PC-3 (cell line): ENCODE results near the gene CARD16. TPM values are rescaled to one million over a fixed set of nuclear protein-coding genes. Genes with fewer than 3 reads are reported as not detected.

Experiments
- ATAC-seq: fragments of 200-7000 bp; cut with Tn5 transposase; 2 replicates; pipeline ENCODE4 v1.9.1; 2020; ENCODE audit warnings: mild to moderate bottlenecking, moderate library complexity
- BruUV-seq: library from RNA; stranded (reverse); fragments of 400-500 nt; replicated peaks from 2 replicates; lab custom pipeline; 2021; lab: Mats Ljungman, UMichigan
- CTCF ChIA-PET: fragments of 300-600 bp; sonication (Branson Sonifier 250); formaldehyde crosslinking; loops from one replicate; lab custom pipeline; 2022; ENCODE audit warnings: antibody characterized with exemption; lab: Charles Lee
- POLR2A ChIA-PET: fragments of 300-600 bp; sonication (Branson Sonifier 250); formaldehyde crosslinking; loops from one replicate; lab custom pipeline; 2022; ENCODE audit warnings: antibody characterized with exemption; ENCODE audit not compliant: unreplicated experiment; lab: Charles Lee
- DNase-seq: peaks from one replicate; pipeline ENCODE4 v3.0.0-alpha.2; 2015
- H2AFZ ChIP-seq: fragments of 300-600 bp; sonication (generic); 2 replicates; pipeline ENCODE4 v1.6.0; 2016; ENCODE audit warnings: antibody characterized with exemption, low read length
- H3F3A ChIP-seq: fragments of 300-600 bp; sonication (generic); one replicate; pipeline ENCODE4 v1.6.0; 2017; ENCODE audit warnings: antibody characterized with exemption, low read length, control low read depth, mild to moderate bottlenecking; ENCODE audit not compliant: unreplicated experiment
- H3K27ac ChIP-seq: fragments of 300-600 bp; sonication (generic); 2 replicates; pipeline ENCODE4 v1.5.1; 2016; ENCODE audit warnings: mild to moderate bottlenecking, low read length
- H3K27me3 ChIP-seq: fragments of 300-600 bp; sonication (generic); 2 replicates; pipeline ENCODE4 v1.6.1; 2016; ENCODE audit warnings: low read length, mixed read lengths
- H3K36me3 ChIP-seq: fragments of 300-600 bp; sonication (generic); 2 replicates; pipeline ENCODE4 v1.6.1; 2016; ENCODE audit warnings: low read depth, mixed run types, low read length, mixed read lengths
- H3K4me1 ChIP-seq: fragments of 300-600 bp; sonication (generic); 2 replicates; pipeline ENCODE4 v1.5.1; 2016; ENCODE audit warnings: low read length; ENCODE audit not compliant: insufficient read depth
- H3K4me2 ChIP-seq: fragments of 300-600 bp; sonication (generic); 2 replicates; pipeline ENCODE4 v1.6.0; 2016; ENCODE audit warnings: low read length
- H3K4me3 ChIP-seq: fragments of 300-600 bp; sonication (generic); 2 replicates; pipeline ENCODE4 v1.5.1; 2016; ENCODE audit warnings: mild to moderate bottlenecking, low read length, mixed read lengths
- H3K79me2 ChIP-seq: fragments of 300-600 bp; sonication (generic); 2 replicates; pipeline ENCODE4 v1.6.1; 2017; ENCODE audit warnings: low read length, mixed read lengths
- H3K9ac ChIP-seq: fragments of 300-600 bp; sonication (generic); 2 replicates; pipeline ENCODE4 v1.6.0; 2016; ENCODE audit warnings: mild to moderate bottlenecking, low read length
- H3K9me2 ChIP-seq: fragments of 300-600 bp; sonication (generic); replicated peaks from 2 replicates; pipeline ENCODE4 v1.6.1; 2016; ENCODE audit warnings: mixed run types, low read length, mixed read lengths
- H3K9me3 ChIP-seq: fragments of 300-600 bp; sonication (generic); 2 replicates; pipeline ENCODE4 v1.6.1; 2016; ENCODE audit warnings: low read length, mixed read lengths
- H4K20me1 ChIP-seq: fragments of 300-600 bp; sonication (generic); 2 replicates; pipeline ENCODE4 v1.6.1; 2016; ENCODE audit warnings: low read length, mixed read lengths
- EZH2 ChIP-seq: fragments of 300-600 bp; sonication (generic); IDR thresholded peaks from one replicate; pipeline ENCODE4 v1.6.1; 2017; ENCODE audit warnings: antibody characterized with exemption, mild to moderate bottlenecking, low read length; ENCODE audit not compliant: unreplicated experiment
- EZH2phosphoT487 ChIP-seq: fragments of 300-600 bp; sonication (generic); IDR thresholded peaks from 2 replicates; pipeline ENCODE4 v1.6.1; 2018; ENCODE audit warnings: mild to moderate bottlenecking, antibody characterized with exemption, low read length, borderline replicate concordance
- intact Hi-C: fragments of 100-400 bp; cut with micrococcal nuclease; formaldehyde crosslinking; loops from 2 replicates; pipeline ENCODE4 v1.9.0; 2023
- total RNA-seq: library from RNA; depleted of rRNA; stranded (reverse); fragments of >200 nt; gene quantifications from 2 replicates; pipeline ENCODE4 v1.2.3, GENCODE V29; 2014
- TF ChIP-seq, protein P1 (sequence below): fragments of 300-600 bp; sonication (generic); conservative IDR thresholded peaks from 2 replicates; pipeline ENCODE4 v1.5.1; 2017; ENCODE audit warnings: antibody characterized with exemption, low read depth, mild to moderate bottlenecking, low read length

CARD16 gene
- total RNA-seq, 1 experiment from 2014 or later: not detected

- H4K20me1 ChIP-seq: no peaks in the 10 kb centered on the region
- BruUV-seq: no TSS peak
- H3K36me3 ChIP-seq: no peaks in the 10 kb centered on the region
- no peak overlapping the region for H3K27ac ChIP-seq
- no peaks in the 10 kb centered on the region for H3K79me2 ChIP-seq
- no peak overlapping the region for H3K9ac ChIP-seq
- H3K27me3 ChIP-seq: no peaks in the 10 kb centered on the region
- no peaks in the 10 kb centered on the region for H3F3A ChIP-seq
- ATAC-seq (no peak), DNase-seq (no peak)
- TF ChIP-seq, protein P1, sequence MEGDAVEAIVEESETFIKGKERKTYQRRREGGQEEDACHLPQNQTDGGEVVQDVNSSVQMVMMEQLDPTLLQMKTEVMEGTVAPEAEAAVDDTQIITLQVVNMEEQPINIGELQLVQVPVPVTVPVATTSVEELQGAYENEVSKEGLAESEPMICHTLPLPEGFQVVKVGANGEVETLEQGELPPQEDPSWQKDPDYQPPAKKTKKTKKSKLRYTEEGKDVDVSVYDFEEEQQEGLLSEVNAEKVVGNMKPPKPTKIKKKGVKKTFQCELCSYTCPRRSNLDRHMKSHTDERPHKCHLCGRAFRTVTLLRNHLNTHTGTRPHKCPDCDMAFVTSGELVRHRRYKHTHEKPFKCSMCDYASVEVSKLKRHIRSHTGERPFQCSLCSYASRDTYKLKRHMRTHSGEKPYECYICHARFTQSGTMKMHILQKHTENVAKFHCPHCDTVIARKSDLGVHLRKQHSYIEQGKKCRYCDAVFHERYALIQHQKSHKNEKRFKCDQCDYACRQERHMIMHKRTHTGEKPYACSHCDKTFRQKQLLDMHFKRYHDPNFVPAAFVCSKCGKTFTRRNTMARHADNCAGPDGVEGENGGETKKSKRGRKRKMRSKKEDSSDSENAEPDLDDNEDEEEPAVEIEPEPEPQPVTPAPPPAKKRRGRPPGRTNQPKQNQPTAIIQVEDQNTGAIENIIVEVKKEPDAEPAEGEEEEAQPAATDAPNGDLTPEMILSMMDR: no peak
- no peak for TF ChIP-seq EZH2
- ChIA-PET POLR2A (no interaction called here), CTCF (no interaction called here)
- no peak overlapping the region for H3K4me3 ChIP-seq
- no peaks in the 10 kb centered on the region for H3K9me3 ChIP-seq
- no peak overlapping the region for H3K4me2 ChIP-seq
- no peaks in the 10 kb centered on the region for H3K9me2 ChIP-seq
- intact Hi-C loops: no loop called here
- no peak overlapping the region for H2AFZ ChIP-seq
- no peaks in the 10 kb centered on the region for H3K4me1 ChIP-seq
These were observed 12.3 kb upstream of the CARD16 start for GRCh38 chr11:105057432-105057831.

GRCh38 chr11:105056446-105056845, 11.3 kb upstream of the CARD16 start:
- TF ChIP-seq, protein P1: no peak
- TF ChIP-seq EZH2phosphoT487 (no peak), EZH2 (no peak)
- Histone ChIP-seq H3F3A (no peaks in the 10 kb centered on the region), H3K4me1 (no peaks in the 10 kb centered on the region), H3K9me2 (no peaks in the 10 kb centered on the region), H3K79me2 (no peaks in the 10 kb centered on the region), H3K27me3 (no peaks in the 10 kb centered on the region), H4K20me1 (no peaks in the 10 kb centered on the region), H3K9ac (no peak overlapping the region), H3K36me3 (no peaks in the 10 kb centered on the region), H3K27ac (no peak overlapping the region), H3K4me3 (no peak overlapping the region), H3K4me2 (no peak overlapping the region), H2AFZ (no peak overlapping the region), H3K9me3 (no peaks in the 10 kb centered on the region)
- CTCF ChIA-PET: no interaction called here
- intact Hi-C loops: no loop called here
- POLR2A ChIA-PET: no interaction called here
- ATAC-seq (no peak), DNase-seq (no peak)
- no TSS peak for BruUV-seq

DNA sequence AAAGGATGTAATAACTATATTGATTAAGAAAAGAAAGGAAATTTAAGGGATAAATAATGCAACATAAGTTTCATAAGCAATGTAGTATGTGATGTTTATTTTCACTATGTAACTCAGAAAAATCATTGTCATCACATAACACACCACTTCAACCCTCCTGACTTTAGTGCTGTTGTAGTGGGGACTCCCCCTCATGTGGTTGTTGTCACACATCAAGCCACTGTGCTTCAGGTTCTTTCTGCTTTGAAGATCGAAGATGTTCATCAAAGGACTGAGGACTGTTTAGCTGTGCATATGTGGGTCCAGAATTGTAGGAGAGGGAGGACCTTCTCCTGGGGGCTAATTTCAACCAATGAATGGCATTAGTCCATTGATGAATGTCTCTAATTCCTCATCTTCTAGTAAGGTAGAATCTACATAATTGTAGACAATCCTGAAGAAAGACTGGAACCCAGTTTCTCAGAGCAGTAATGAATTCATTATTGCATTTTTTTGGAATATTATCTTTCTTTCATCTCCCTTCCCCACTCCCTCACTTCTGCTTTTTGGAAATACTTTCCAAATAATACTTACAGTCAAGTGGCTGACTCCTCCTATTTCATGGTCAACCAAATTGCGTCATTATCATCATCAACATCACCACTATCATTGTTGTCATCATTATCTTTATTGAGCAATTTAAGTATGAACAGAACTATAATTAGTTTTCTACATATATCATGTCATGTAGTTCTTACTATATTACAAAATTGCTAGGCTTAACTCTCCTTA, 9.8 kb upstream of the CARD16 start:
- no peak overlapping the region for H3K9ac ChIP-seq
- no peak overlapping the region for H3K4me3 ChIP-seq
- H3K79me2 ChIP-seq: no peaks in the 10 kb centered on the region
- H3K36me3 ChIP-seq: no peaks in the 10 kb centered on the region
- ChIA-PET CTCF (no interaction called here), POLR2A (no interaction called here)
- no peak for DNase-seq
- ATAC-seq: no peak
- no peaks in the 10 kb centered on the region for H3K9me2 ChIP-seq
- no peaks in the 10 kb centered on the region for H3K9me3 ChIP-seq
- BruUV-seq: no TSS peak
- TF ChIP-seq EZH2 (no peak), EZH2phosphoT487 (no peak)
- TF ChIP-seq, protein P1: no peak
- H3K4me1 ChIP-seq: no peaks in the 10 kb centered on the region
- no peaks in the 10 kb centered on the region for H3K27me3 ChIP-seq
- no peaks in the 10 kb centered on the region for H3F3A ChIP-seq
- intact Hi-C loops: no loop called here
- no peak overlapping the region for H3K4me2 ChIP-seq
- no peaks in the 10 kb centered on the region for H4K20me1 ChIP-seq
- no peak overlapping the region for H2AFZ ChIP-seq
- H3K27ac ChIP-seq: no peak overlapping the region
